Trophoblast cell (in vitro differentiated cells and primary cell): ENCODE measurements around the gene ACOT7.

ENCODE experiments used
- DNase-seq, 2 donors: peaks; one replicate each; pipeline ENCODE4 v3.0.0-alpha.2; 2016
- H2AFZ ChIP-seq: 2 replicates; pipeline ENCODE4 v1.6.1; 2013; ENCODE audit warnings: low read length, moderate library complexity, mild to moderate bottlenecking; ENCODE audit not compliant: insufficient read depth, poor library complexity
- H2AK5ac ChIP-seq: 2 replicates; pipeline ENCODE4 v1.6.1; 2013; ENCODE audit warnings: mild to moderate bottlenecking, low read length
- H2BK120ac ChIP-seq: 2 replicates; pipeline ENCODE4 v1.6.1; 2013; ENCODE audit warnings: low read length, mild to moderate bottlenecking, moderate library complexity; ENCODE audit not compliant: insufficient read depth, poor library complexity
- H2BK12ac ChIP-seq: 2 replicates; pipeline ENCODE4 v1.6.1; 2013; ENCODE audit warnings: mild to moderate bottlenecking, low read length, moderate library complexity
- H2BK5ac ChIP-seq: 2 replicates; pipeline ENCODE4 v1.6.1; 2013; ENCODE audit warnings: low read length, low read depth, moderate library complexity, mild to moderate bottlenecking; ENCODE audit not compliant: poor library complexity
- H3K14ac ChIP-seq: 2 replicates; pipeline ENCODE4 v1.6.1; 2013; ENCODE audit warnings: mild to moderate bottlenecking, low read length
- H3K18ac ChIP-seq: 2 replicates; pipeline ENCODE4 v1.6.1; 2013; ENCODE audit warnings: mild to moderate bottlenecking, low read length
- H3K23ac ChIP-seq: 2 replicates; pipeline ENCODE4 v1.6.1; 2013; ENCODE audit warnings: low read length
- H3K27ac ChIP-seq: 2 replicates; pipeline ENCODE4 v1.5.1; 2013; ENCODE audit warnings: low read depth, mild to moderate bottlenecking, inconsistent platforms, low read length, moderate library complexity
- H3K27me3 ChIP-seq: 2 replicates; pipeline ENCODE4 v1.6.1; 2013; ENCODE audit warnings: inconsistent platforms, mild to moderate bottlenecking, low read length, moderate library complexity; ENCODE audit not compliant: insufficient read depth
- H3K36me3 ChIP-seq, 2 experiments: 1 replicate in 1 of 2; 2 replicates in 1 of 2; pipeline ENCODE4 v1.6.1; 2013; ENCODE audit warnings: low read length in 2 of 2, mild to moderate bottlenecking in 2 of 2, moderate library complexity in 1 of 2; ENCODE audit not compliant: insufficient read depth in 2 of 2, control insufficient read depth in 1 of 2
- H3K4ac ChIP-seq: 2 replicates; pipeline ENCODE4 v1.6.1; 2013; ENCODE audit warnings: low read depth, mild to moderate bottlenecking, low read length, moderate library complexity
- H3K4me1 ChIP-seq, 2 experiments: 1 replicate in 1 of 2; 2 replicates in 1 of 2; pipeline ENCODE4 v1.6.1; 2013; ENCODE audit warnings: low read length in 2 of 2, mild to moderate bottlenecking in 2 of 2, moderate library complexity in 1 of 2; ENCODE audit not compliant: insufficient read depth in 2 of 2, control insufficient read depth in 1 of 2
- H3K4me2 ChIP-seq: 2 replicates; pipeline ENCODE4 v1.6.1; 2013; ENCODE audit warnings: inconsistent platforms, mild to moderate bottlenecking, low read length, moderate library complexity
- H3K4me3 ChIP-seq: 2 replicates; pipeline ENCODE4 v1.5.1; 2013; ENCODE audit warnings: mild to moderate bottlenecking, low read depth, low read length, inconsistent platforms
- H3K79me1 ChIP-seq: one replicate; pipeline ENCODE4 v1.6.1; 2013; ENCODE audit warnings: low read length
- H3K79me2 ChIP-seq: 2 replicates; pipeline ENCODE4 v1.6.1; 2013; ENCODE audit warnings: low read length, mild to moderate bottlenecking; ENCODE audit not compliant: control insufficient read depth, insufficient read depth, poor library complexity
- H3K9ac ChIP-seq: 2 replicates; pipeline ENCODE4 v1.6.1; 2013; ENCODE audit warnings: mild to moderate bottlenecking, low read length
- H3K9me3 ChIP-seq: 2 replicates; pipeline ENCODE4 v1.6.1; 2013; ENCODE audit warnings: low read depth, mild to moderate bottlenecking, control low read depth, inconsistent platforms, low read length; ENCODE audit not compliant: insufficient read depth
- H4K12ac ChIP-seq: 2 replicates; pipeline ENCODE4 v1.6.1; 2013; ENCODE audit warnings: low read depth, mild to moderate bottlenecking, low read length, moderate library complexity
- H4K8ac ChIP-seq: 2 replicates; pipeline ENCODE4 v1.6.1; 2013; ENCODE audit warnings: low read depth, mild to moderate bottlenecking, low read length, moderate library complexity
- H4K91ac ChIP-seq: one replicate; pipeline ENCODE4 v1.6.1; 2013; ENCODE audit warnings: low read depth, mild to moderate bottlenecking, low read length, moderate library complexity
- WGBS: extraction: QIAGEN DNeasy Blood & Tissue Kit; methylation state at CpG from one replicate; pipeline ENCODE4 v1.1.7; 2013; ENCODE audit warnings: missing lambda C conversion rate; ENCODE audit not compliant: insufficient read length, insufficient coverage; ENCODE audit errors: extremely low coverage; 5-methylcytosine and 5-hydroxymethylcytosine counted together

Gene ACOT7

DNA sequence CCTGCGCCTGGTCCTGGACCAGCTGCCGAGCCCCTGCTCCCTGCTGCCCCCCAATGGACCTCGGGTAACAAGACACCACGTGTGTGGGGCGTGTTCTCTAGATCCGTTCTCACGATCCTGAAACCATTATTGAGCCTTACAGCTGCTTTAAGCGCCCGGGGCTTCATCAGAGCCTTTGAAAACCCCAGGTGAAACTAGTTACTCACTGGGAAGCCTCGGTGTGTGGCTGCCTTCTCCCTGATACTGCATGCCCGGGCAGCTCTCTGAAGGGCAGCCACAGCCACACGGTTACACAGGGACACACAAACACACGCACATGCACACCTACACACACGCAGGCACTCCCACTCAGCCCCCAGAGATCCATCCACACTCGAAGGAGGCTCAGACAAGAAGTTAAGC, 20.9 kb upstream of the ACOT7 start:
- no peaks in the 10 kb centered on the region for H3K79me2 ChIP-seq
- peak overlapping the region; percentile 28 for H2BK120ac ChIP-seq
- H3K4me1 ChIP-seq, result peaks cover 7 to 21% of the 10 kb centered on the region in 2 experiments
- H3K4me2 ChIP-seq, result peak overlapping the region; percentile 22
- peaks cover 6% of the 10 kb centered on the region for H3K9me3 ChIP-seq
- H2BK12ac ChIP-seq, result no peak overlapping the region
- peak overlapping the region; percentile 38 for H3K18ac ChIP-seq
- no peak overlapping the region for H4K12ac ChIP-seq
- H3K23ac ChIP-seq, result no peak overlapping the region
- H2BK5ac ChIP-seq, result peak overlapping the region; percentile 15
- no peak overlapping the region for H3K4ac ChIP-seq
- no peak overlapping the region for H3K4me3 ChIP-seq
- peak overlapping the region; percentile 63 for H4K91ac ChIP-seq
- no CpG with 5 or more reads among the region's 15 CpGs for WGBS
- H3K27ac ChIP-seq, result peak overlapping the region; percentile 63
- peak overlapping the region; percentile 54 for H3K14ac ChIP-seq
- DNase-seq, result peak; percentile 92 to 94
- H2AK5ac ChIP-seq, result no peak overlapping the region
- peak overlapping the region; percentile 25 for H4K8ac ChIP-seq
- H2AFZ ChIP-seq, result peak overlapping the region; percentile 62
- peaks cover 17% of the 10 kb centered on the region for H3K27me3 ChIP-seq
- H3K79me1 ChIP-seq, result peaks cover 8% of the 10 kb centered on the region
- no peaks in the 10 kb centered on the region for H3K36me3 ChIP-seq
- no peak overlapping the region for H3K9ac ChIP-seq

DNA sequence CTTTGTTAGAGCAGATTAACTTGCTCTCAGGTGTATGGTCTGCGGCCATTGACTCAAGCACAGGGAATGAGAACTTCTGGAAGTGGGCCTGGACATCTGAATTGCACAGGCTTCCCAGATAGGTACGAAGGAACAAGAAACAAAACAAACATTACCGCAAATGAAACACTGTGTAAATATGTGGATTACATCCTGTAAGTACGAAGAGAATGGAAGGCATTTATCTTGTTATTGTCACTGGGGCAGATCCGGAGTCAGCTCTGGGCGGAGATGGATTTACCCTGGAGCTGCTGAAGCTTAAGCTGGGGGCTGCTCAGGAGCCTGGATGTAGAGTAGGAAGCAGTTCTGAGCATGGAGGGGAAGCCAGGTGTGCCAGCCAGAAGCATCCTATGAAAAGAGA, 19.3 kb upstream of the ACOT7 start:
- peaks cover 2% of the 10 kb centered on the region for H3K27me3 ChIP-seq
- H3K18ac ChIP-seq, result no peak overlapping the region
- no CpG with 5 or more reads among the region's 6 CpGs for WGBS
- H3K27ac ChIP-seq, result peak overlapping the region; percentile 7
- no peak overlapping the region for H2AFZ ChIP-seq
- no peak overlapping the region for H4K8ac ChIP-seq
- peaks cover 7 to 21% of the 10 kb centered on the region in 2 experiments for H3K4me1 ChIP-seq
- no peak overlapping the region for H3K4me2 ChIP-seq
- no peaks in the 10 kb centered on the region for H3K36me3 ChIP-seq
- H3K79me2 ChIP-seq, result no peaks in the 10 kb centered on the region
- no peak overlapping the region for H3K4ac ChIP-seq
- no peak overlapping the region for H2AK5ac ChIP-seq
- H3K79me1 ChIP-seq, result peaks cover 8% of the 10 kb centered on the region
- no peak overlapping the region for H4K12ac ChIP-seq
- DNase-seq, result peak; percentile 86 to 94
- H2BK120ac ChIP-seq, result no peak overlapping the region
- peaks cover 4% of the 10 kb centered on the region for H3K9me3 ChIP-seq
- no peak overlapping the region for H3K4me3 ChIP-seq
- H2BK5ac ChIP-seq, result no peak overlapping the region
- no peak overlapping the region for H2BK12ac ChIP-seq
- no peak overlapping the region for H4K91ac ChIP-seq
- H3K14ac ChIP-seq, result no peak overlapping the region
- no peak overlapping the region for H3K23ac ChIP-seq
- H3K9ac ChIP-seq, result no peak overlapping the region

DNA sequence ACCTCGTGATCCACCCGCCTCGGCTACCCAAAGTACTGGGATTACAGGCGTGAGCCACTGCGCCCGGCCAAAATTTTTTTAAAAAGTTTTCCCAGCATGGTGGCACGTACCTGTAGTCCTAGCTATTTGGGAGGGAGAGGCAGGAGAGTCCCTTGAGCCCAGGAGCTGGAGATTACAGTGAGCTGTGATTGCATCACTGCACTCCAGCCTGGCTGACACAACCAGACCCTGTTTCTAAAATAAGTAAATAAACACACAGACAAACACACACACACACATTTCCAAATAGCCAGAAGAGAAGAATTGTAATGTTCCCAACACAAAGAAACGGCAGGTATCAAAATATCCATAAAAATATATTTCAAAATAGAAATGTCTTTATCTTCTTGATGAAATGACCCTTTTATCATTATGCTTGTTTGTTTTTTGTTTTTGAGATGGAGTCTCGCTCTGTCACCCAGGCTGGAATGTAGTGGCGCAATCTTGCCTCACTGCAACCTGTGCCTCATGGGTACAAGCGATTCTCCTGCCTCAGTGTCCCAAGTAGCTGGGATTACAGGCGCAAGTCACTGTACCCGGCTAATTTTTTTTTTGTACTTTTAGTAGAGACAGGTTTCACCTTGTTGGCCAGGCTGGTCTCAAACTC, 16.8 kb upstream of the ACOT7 start:
- Histone ChIP-seq H3K9ac (no peak overlapping the region), H3K9me3 (peaks cover 2% of the 10 kb centered on the region), H3K36me3 (no peaks in the 10 kb centered on the region), H3K4me1 (peaks cover 4 to 9% of the 10 kb centered on the region in 2 experiments), H3K4me3 (no peak overlapping the region), H4K8ac (no peak overlapping the region), H3K79me2 (no peaks in the 10 kb centered on the region), H3K79me1 (peaks cover 7% of the 10 kb centered on the region), H3K23ac (no peak overlapping the region), H3K27me3 (no peaks in the 10 kb centered on the region), H2AK5ac (no peak overlapping the region), H4K91ac (no peak overlapping the region), H2BK12ac (no peak overlapping the region), H3K14ac (no peak overlapping the region), H2BK120ac (no peak overlapping the region), H4K12ac (no peak overlapping the region), H3K4ac (no peak overlapping the region), H3K27ac (no peak overlapping the region), H2AFZ (no peak overlapping the region), H3K18ac (no peak overlapping the region), H3K4me2 (no peak overlapping the region), H2BK5ac (no peak overlapping the region)
- DNase-seq, result peak; percentile 77 to 80
- WGBS, result no CpG with 5 or more reads among the region's 13 CpGs

DNA sequence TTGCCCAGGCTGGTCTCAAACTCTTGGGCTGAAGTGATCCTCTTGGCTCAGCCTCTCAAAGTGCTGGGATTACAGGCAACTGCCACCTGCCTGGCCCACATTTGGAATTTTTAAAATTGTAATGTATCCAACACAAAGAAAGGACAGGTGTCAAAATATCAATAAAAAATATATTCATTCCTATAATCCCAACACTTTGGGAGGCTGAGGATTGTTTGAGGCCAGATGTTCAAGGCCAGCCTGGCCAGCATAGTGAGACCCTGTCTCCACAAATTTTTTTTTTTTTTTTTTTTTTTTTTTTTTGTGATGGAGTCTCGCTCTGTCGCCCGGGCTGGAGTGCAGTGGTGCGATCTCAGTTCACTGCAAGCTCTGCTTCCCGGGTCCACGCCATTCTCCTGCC, 16.2 kb upstream of the ACOT7 start:
- no peak overlapping the region for H4K91ac ChIP-seq
- no peak overlapping the region for H2BK5ac ChIP-seq
- H3K79me1 ChIP-seq, result peaks cover 4% of the 10 kb centered on the region

More for the DNA sequence above, 16.2 kb upstream of the ACOT7 start:
- Histone ChIP-seq H2BK12ac (no peak overlapping the region), H3K79me2 (no peaks in the 10 kb centered on the region), H4K8ac (no peak overlapping the region), H3K4ac (no peak overlapping the region), H3K14ac (no peak overlapping the region), H4K12ac (no peak overlapping the region), H2AK5ac (no peak overlapping the region), H3K4me1 (peaks cover 2 to 3% of the 10 kb centered on the region in 2 experiments), H3K27me3 (no peaks in the 10 kb centered on the region), H2AFZ (no peak overlapping the region), H3K27ac (no peak overlapping the region), H3K36me3 (no peaks in the 10 kb centered on the region), H3K18ac (no peak overlapping the region), H3K9ac (no peak overlapping the region), H3K9me3 (peaks cover 2% of the 10 kb centered on the region), H3K23ac (no peak overlapping the region), H3K4me3 (no peak overlapping the region), H3K4me2 (no peak overlapping the region), H2BK120ac (peak overlapping the region; percentile 33)
- no peak for DNase-seq
- WGBS, result no CpG with 5 or more reads among the region's 6 CpGs
